ENCODE measurements around the gene TGFBR2.

TGFBR2 gene

GRCh38 chr3:30687930-30688570, 81.6 kb downstream of the TGFBR2 start:
- Histone ChIP-seq H3K4me1 (ENCODE audit: insufficient read depth, low read length) (no peaks in the 10 kb centered on the region), H3K36me3 (ENCODE audit: insufficient read depth, low read length) (no peaks in the 10 kb centered on the region), H3K9me3 (ENCODE audit: low read length) (no peaks in the 10 kb centered on the region), H3K27me3 (ENCODE audit: insufficient read depth, low read length) (no peaks in the 10 kb centered on the region), H2AFZ (ENCODE audit: low read depth, low read length) (no peak overlapping the region), H3K4me3 (ENCODE audit: low read length) (no peak overlapping the region)

GRCh38 chr3:30688776-30689641, 82.6 kb downstream of the TGFBR2 start:
- H3K27me3 ChIP-seq (ENCODE audit: insufficient read depth, low read length), result no peaks in the 10 kb centered on the region
- no peaks in the 10 kb centered on the region for H3K4me1 ChIP-seq (ENCODE audit: insufficient read depth, low read length)
- no peak overlapping the region for H2AFZ ChIP-seq (ENCODE audit: low read depth, low read length)
- no peaks in the 10 kb centered on the region for H3K9me3 ChIP-seq (ENCODE audit: low read length)
- H3K4me3 ChIP-seq (ENCODE audit: low read length), result no peak overlapping the region
- H3K36me3 ChIP-seq (ENCODE audit: insufficient read depth, low read length), result no peaks in the 10 kb centered on the region

- no peaks in the 10 kb centered on the region for H3K36me3 ChIP-seq (ENCODE audit: insufficient read depth, low read length)
- no peaks in the 10 kb centered on the region for H3K9me3 ChIP-seq (ENCODE audit: low read length)
- H3K27me3 ChIP-seq (ENCODE audit: insufficient read depth, low read length), result no peaks in the 10 kb centered on the region
- no peak overlapping the region for H3K4me3 ChIP-seq (ENCODE audit: low read length)
- no peak overlapping the region for H2AFZ ChIP-seq (ENCODE audit: low read depth, low read length)
- H3K4me1 ChIP-seq (ENCODE audit: insufficient read depth, low read length), result no peaks in the 10 kb centered on the region
These were observed 83.8 kb downstream of the TGFBR2 start for GRCh38 chr3:30690199-30690598.

GRCh38 chr3:30691249-30691880, 85.0 kb downstream of the TGFBR2 start:
- no peaks in the 10 kb centered on the region for H3K9me3 ChIP-seq (ENCODE audit: low read length)
- no peaks in the 10 kb centered on the region for H3K27me3 ChIP-seq (ENCODE audit: insufficient read depth, low read length)
- no peaks in the 10 kb centered on the region for H3K4me1 ChIP-seq (ENCODE audit: insufficient read depth, low read length)
- H3K4me3 ChIP-seq (ENCODE audit: low read length), result no peak overlapping the region
- no peak overlapping the region for H2AFZ ChIP-seq (ENCODE audit: low read depth, low read length)
- no peaks in the 10 kb centered on the region for H3K36me3 ChIP-seq (ENCODE audit: insufficient read depth, low read length)

- Histone ChIP-seq H3K4me3 (ENCODE audit: low read length) (no peak overlapping the region), H3K9me3 (ENCODE audit: low read length) (no peaks in the 10 kb centered on the region), H2AFZ (ENCODE audit: low read depth, low read length) (no peak overlapping the region), H3K36me3 (ENCODE audit: insufficient read depth, low read length) (no peaks in the 10 kb centered on the region), H3K27me3 (ENCODE audit: insufficient read depth, low read length) (no peaks in the 10 kb centered on the region), H3K4me1 (ENCODE audit: insufficient read depth, low read length) (no peaks in the 10 kb centered on the region)
These were observed 85.5 kb downstream of the TGFBR2 start for GRCh38 chr3:30691944-30692343.

- Histone ChIP-seq H3K27me3 (ENCODE audit: insufficient read depth, low read length) (no peaks in the 10 kb centered on the region), H2AFZ (ENCODE audit: low read depth, low read length) (no peak overlapping the region), H3K9me3 (ENCODE audit: low read length) (no peaks in the 10 kb centered on the region), H3K4me3 (ENCODE audit: low read length) (no peak overlapping the region), H3K4me1 (ENCODE audit: insufficient read depth, low read length) (no peaks in the 10 kb centered on the region), H3K36me3 (ENCODE audit: insufficient read depth, low read length) (no peaks in the 10 kb centered on the region)
These were observed 86.2 kb downstream of the TGFBR2 start for GRCh38 chr3:30692498-30693130.

- no peaks in the 10 kb centered on the region for H3K36me3 ChIP-seq (ENCODE audit: insufficient read depth, low read length)
- H3K27me3 ChIP-seq (ENCODE audit: insufficient read depth, low read length), result no peaks in the 10 kb centered on the region
- H2AFZ ChIP-seq (ENCODE audit: low read depth, low read length), result no peak overlapping the region
- no peaks in the 10 kb centered on the region for H3K4me1 ChIP-seq (ENCODE audit: insufficient read depth, low read length)
- H3K4me3 ChIP-seq (ENCODE audit: low read length), result no peak overlapping the region
- H3K9me3 ChIP-seq (ENCODE audit: low read length), result no peaks in the 10 kb centered on the region
These were observed 87.2 kb downstream of the TGFBR2 start for GRCh38 chr3:30693470-30694120.

GRCh38 chr3:30694148-30694547, 87.7 kb downstream of the TGFBR2 start:
- no peaks in the 10 kb centered on the region for H3K27me3 ChIP-seq (ENCODE audit: insufficient read depth, low read length)
- H2AFZ ChIP-seq (ENCODE audit: low read depth, low read length), result no peak overlapping the region
- H3K4me1 ChIP-seq (ENCODE audit: insufficient read depth, low read length), result no peaks in the 10 kb centered on the region
- H3K36me3 ChIP-seq (ENCODE audit: insufficient read depth, low read length), result no peaks in the 10 kb centered on the region
- H3K9me3 ChIP-seq (ENCODE audit: low read length), result no peaks in the 10 kb centered on the region
- H3K4me3 ChIP-seq (ENCODE audit: low read length), result no peak overlapping the region

- no peaks in the 10 kb centered on the region for H3K9me3 ChIP-seq (ENCODE audit: low read length)
- no peaks in the 10 kb centered on the region for H3K27me3 ChIP-seq (ENCODE audit: insufficient read depth, low read length)
- H2AFZ ChIP-seq (ENCODE audit: low read depth, low read length), result no peak overlapping the region
- H3K4me1 ChIP-seq (ENCODE audit: insufficient read depth, low read length), result no peaks in the 10 kb centered on the region
- no peaks in the 10 kb centered on the region for H3K36me3 ChIP-seq (ENCODE audit: insufficient read depth, low read length)
- H3K4me3 ChIP-seq (ENCODE audit: low read length), result no peak overlapping the region
These were observed 88.3 kb downstream of the TGFBR2 start for GRCh38 chr3:30694668-30695067.

- H2AFZ ChIP-seq (ENCODE audit: low read depth, low read length), result no peak overlapping the region
- no peaks in the 10 kb centered on the region for H3K9me3 ChIP-seq (ENCODE audit: low read length)
- H3K4me3 ChIP-seq (ENCODE audit: low read length), result no peak overlapping the region
- no peaks in the 10 kb centered on the region for H3K36me3 ChIP-seq (ENCODE audit: insufficient read depth, low read length)
- no peaks in the 10 kb centered on the region for H3K4me1 ChIP-seq (ENCODE audit: insufficient read depth, low read length)
- no peaks in the 10 kb centered on the region for H3K27me3 ChIP-seq (ENCODE audit: insufficient read depth, low read length)
These were observed 89.1 kb downstream of the TGFBR2 start for GRCh38 chr3:30695302-30696061.

- H3K36me3 ChIP-seq (ENCODE audit: insufficient read depth, low read length), result no peaks in the 10 kb centered on the region
- H3K4me3 ChIP-seq (ENCODE audit: low read length), result no peak overlapping the region
These were observed 90.0 kb downstream of the TGFBR2 start for GRCh38 chr3:30696403-30696819.

GRCh38 chr3:30696896-30697295, 90.5 kb downstream of the TGFBR2 start:
- Histone ChIP-seq H3K4me1 (ENCODE audit: insufficient read depth, low read length) (no peaks in the 10 kb centered on the region), H2AFZ (ENCODE audit: low read depth, low read length) (no peak overlapping the region), H3K9me3 (ENCODE audit: low read length) (no peaks in the 10 kb centered on the region), H3K4me3 (ENCODE audit: low read length) (no peak overlapping the region), H3K36me3 (ENCODE audit: insufficient read depth, low read length) (no peaks in the 10 kb centered on the region), H3K27me3 (ENCODE audit: insufficient read depth, low read length) (no peaks in the 10 kb centered on the region)

More at GRCh38 chr3:30696403-30696819, 90.0 kb downstream of the TGFBR2 start:
- no peak overlapping the region for H2AFZ ChIP-seq (ENCODE audit: low read depth, low read length)
- no peaks in the 10 kb centered on the region for H3K4me1 ChIP-seq (ENCODE audit: insufficient read depth, low read length)
- no peaks in the 10 kb centered on the region for H3K27me3 ChIP-seq (ENCODE audit: insufficient read depth, low read length)
- no peaks in the 10 kb centered on the region for H3K9me3 ChIP-seq (ENCODE audit: low read length)
